ENCODE results near the gene PHF20. TPM values are rescaled to one million over a fixed set of nuclear protein-coding genes. Genes with fewer than 3 reads are reported as not detected.

Gene PHF20
- total and polyA plus RNA-seq, 2 of the 8 experiments (the other 6 are each of a cell fraction or from before 2014, with no cell fraction given) = 25.6 to 70.1 TPM

DNA sequence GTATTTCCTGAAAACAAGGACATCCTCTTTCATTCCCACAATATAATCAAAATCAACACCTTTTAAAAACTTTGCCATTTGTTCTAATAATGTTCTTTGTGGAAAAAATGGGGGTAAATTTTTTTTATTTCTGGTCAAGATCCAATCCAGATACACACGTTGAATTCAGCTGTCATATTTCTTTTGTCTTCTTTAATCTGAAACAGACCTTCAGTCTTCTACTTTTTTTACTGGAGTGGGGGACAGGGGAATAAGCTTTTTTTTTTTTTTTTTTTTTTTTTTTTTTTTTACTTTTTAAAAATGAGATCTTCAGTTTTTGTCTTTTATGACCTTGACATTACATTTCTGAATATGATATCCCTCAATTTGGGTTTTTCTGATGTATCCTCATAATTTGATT, 113.4 kb downstream of the PHF20 start (continued):
- TF ChIP-seq CBX5 (IDR thresholded peaks at IDR 0.05; ENCODE audit: low read depth, low read length) (no peak), GABPA (IDR thresholded peaks at IDR 0.05; ENCODE audit: borderline replicate concordance, insufficient read depth, low read length) (no peak), SIX5 (IDR thresholded peaks at IDR 0.05; ENCODE audit: low read depth, low read length) (no peak), ZNF274 (IDR thresholded peaks at IDR 0.05; ENCODE audit: borderline replicate concordance, extremely low read depth, low read length) (no peak), CBX8 (IDR thresholded peaks at IDR 0.05; ENCODE audit: borderline replicate concordance, low read depth, low read length) (no peak)
- TF ChIP-seq, protein P1, sequence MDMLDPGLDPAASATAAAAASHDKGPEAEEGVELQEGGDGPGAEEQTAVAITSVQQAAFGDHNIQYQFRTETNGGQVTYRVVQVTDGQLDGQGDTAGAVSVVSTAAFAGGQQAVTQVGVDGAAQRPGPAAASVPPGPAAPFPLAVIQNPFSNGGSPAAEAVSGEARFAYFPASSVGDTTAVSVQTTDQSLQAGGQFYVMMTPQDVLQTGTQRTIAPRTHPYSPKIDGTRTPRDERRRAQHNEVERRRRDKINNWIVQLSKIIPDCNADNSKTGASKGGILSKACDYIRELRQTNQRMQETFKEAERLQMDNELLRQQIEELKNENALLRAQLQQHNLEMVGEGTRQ (IDR thresholded peaks at IDR 0.05; ENCODE audit: low read length) = no peak
